ENCODE data around the gene GLB1L.
"Not testable (repeated sequence)": the region's sequence is repeated elsewhere in the genome, so short reads cannot be mapped to it uniquely, and the experiment has no call there.

The GLB1L gene

GRCh38 chr2:219279916-219280516 lies 34.8 kb upstream of the GLB1L start:
- DNase-seq = no peak

GRCh38 chr2:219279151-219279915 lies 34.1 kb upstream of the GLB1L start, which contains the start of gene DNAJB2:
TSS of gene DNAJB2 (plus strand) at chr2:219279366. CDS start at chr2:219279834, 468 bp downstream.
- peak; percentile 98 for DNase-seq

GRCh38 chr2:219278655-219279150 lies 33.5 kb upstream of the GLB1L start:
- DNase-seq = no peak

- peak; percentile 76 for DNase-seq
Measured at GRCh38 chr2:219277703-219278654, 32.7 kb upstream of the GLB1L start.

GRCh38 chr2:219274361-219274921 lies 29.2 kb upstream of the GLB1L start:
- no peak for DNase-seq

GRCh38 chr2:219273937-219274336 lies 28.7 kb upstream of the GLB1L start:
- no peak for DNase-seq

GRCh38 chr2:219272995-219273394 lies 27.8 kb upstream of the GLB1L start:
- DNase-seq = peak; percentile 51

- DNase-seq = no peak
Measured at GRCh38 chr2:219272356-219272755, 27.1 kb upstream of the GLB1L start.

- no peak for DNase-seq
Measured at GRCh38 chr2:219271021-219271420, 25.8 kb upstream of the GLB1L start.

GRCh38 chr2:219270055-219270372 lies 24.8 kb upstream of the GLB1L start:
- DNase-seq = no peak

GRCh38 chr2:219269362-219270054 lies 24.3 kb upstream of the GLB1L start:
- DNase-seq = no peak

GRCh38 chr2:219268294-219268693 lies 23.1 kb upstream of the GLB1L start:
- DNase-seq = no peak

- DNase-seq = peak; percentile 53
Measured at GRCh38 chr2:219266886-219267285, 21.6 kb upstream of the GLB1L start.

GRCh38 chr2:219266232-219266631 lies 21.0 kb upstream of the GLB1L start:
- DNase-seq = no peak

GRCh38 chr2:219261024-219261855 lies 16.0 kb upstream of the GLB1L start:
- no peak for DNase-seq

GRCh38 chr2:219258942-219259341 lies 13.7 kb upstream of the GLB1L start:
- DNase-seq = not testable (repeated sequence)

- DNase-seq = peak; percentile 10
Measured at GRCh38 chr2:219254590-219255201, 9.5 kb upstream of the GLB1L start.

GRCh38 chr2:219253753-219254589 lies 8.7 kb upstream of the GLB1L start, which contains the start of gene TUBA4A:
TSS of gene TUBA4A (minus strand) at chr2:219253918. CDS start at chr2:219253858, 60 bp downstream.
- peak; percentile 83 for DNase-seq

- DNase-seq = peak; percentile 34
Measured at GRCh38 chr2:219252900-219253752, 7.9 kb upstream of the GLB1L start, which contains the start of gene TUBA4B. TSS of gene TUBA4B (plus strand) at chr2:219253243. CDS start at chr2:219253408, 165 bp downstream.
